ENCODE results near the gene ZNF333.

Gene ZNF333

GRCh38 chr19:14674764-14675163 is 15.1 kb upstream of the ZNF333 start, which contains the start of gene ADGRE3:
TSS of gene ADGRE3 (minus strand) at chr19:14674844. CDS start at chr19:14674770, 74 bp downstream.
- peaks cover 15% of the 10 kb centered on the region for H3K27me3 ChIP-seq (ENCODE audit: insufficient read depth, low read length)
- H3K9me3 ChIP-seq (ENCODE audit: low read length) = peaks cover 2% of the 10 kb centered on the region
- no peaks in the 10 kb centered on the region for H3K4me1 ChIP-seq (ENCODE audit: insufficient read depth, low read length)
- no peak within 1 kb of the TSS for H2AFZ ChIP-seq (ENCODE audit: low read depth, low read length)
- H3K4me3 ChIP-seq (ENCODE audit: low read length) = no peak within 1 kb of the TSS
- H3K36me3 ChIP-seq (ENCODE audit: insufficient read depth, low read length) = no peaks in the 10 kb centered on the region

GRCh38 chr19:14676762-14677161 is 13.1 kb upstream of the ZNF333 start:
- Histone ChIP-seq H3K27me3 (ENCODE audit: insufficient read depth, low read length) (peaks cover 8% of the 10 kb centered on the region), H3K9me3 (ENCODE audit: low read length) (no peaks in the 10 kb centered on the region), H2AFZ (ENCODE audit: low read depth, low read length) (no peak overlapping the region), H3K36me3 (ENCODE audit: insufficient read depth, low read length) (no peaks in the 10 kb centered on the region), H3K4me1 (ENCODE audit: insufficient read depth, low read length) (no peaks in the 10 kb centered on the region), H3K4me3 (ENCODE audit: low read length) (no peak overlapping the region)

GRCh38 chr19:14677464-14677863 is 12.4 kb upstream of the ZNF333 start:
- Histone ChIP-seq H3K9me3 (ENCODE audit: low read length) (no peaks in the 10 kb centered on the region), H3K36me3 (ENCODE audit: insufficient read depth, low read length) (no peaks in the 10 kb centered on the region), H3K27me3 (ENCODE audit: insufficient read depth, low read length) (peaks cover 11% of the 10 kb centered on the region), H3K4me3 (ENCODE audit: low read length) (no peak overlapping the region), H2AFZ (ENCODE audit: low read depth, low read length) (no peak overlapping the region), H3K4me1 (ENCODE audit: insufficient read depth, low read length) (no peaks in the 10 kb centered on the region)

DNA sequence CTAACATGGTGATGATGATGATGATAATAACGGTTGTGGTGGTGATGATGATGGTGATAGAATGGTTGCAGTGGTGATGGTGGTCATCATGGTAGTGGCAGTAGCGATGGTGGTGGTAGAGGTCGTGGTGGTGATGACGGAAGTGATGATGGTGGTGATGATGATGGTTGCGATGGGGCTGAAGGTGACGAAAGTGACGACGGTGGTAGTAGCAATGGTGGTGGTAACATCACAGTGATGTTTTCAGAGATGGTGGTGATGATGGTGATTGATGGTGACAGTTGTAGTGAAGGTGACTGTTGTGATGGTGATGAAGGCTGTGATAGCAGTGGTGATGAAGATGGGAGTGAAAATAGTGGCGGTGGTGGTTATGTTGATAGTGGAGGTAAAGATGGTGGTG is 11.6 kb upstream of the ZNF333 start:
- no peak overlapping the region for H3K4me3 ChIP-seq (ENCODE audit: low read length)
- H3K4me1 ChIP-seq (ENCODE audit: insufficient read depth, low read length) = no peaks in the 10 kb centered on the region
- no peak overlapping the region for H2AFZ ChIP-seq (ENCODE audit: low read depth, low read length)
- no peaks in the 10 kb centered on the region for H3K36me3 ChIP-seq (ENCODE audit: insufficient read depth, low read length)
- no peaks in the 10 kb centered on the region for H3K9me3 ChIP-seq (ENCODE audit: low read length)
- H3K27me3 ChIP-seq (ENCODE audit: insufficient read depth, low read length) = peaks cover 10% of the 10 kb centered on the region

GRCh38 chr19:14682084-14682483 is 7.8 kb upstream of the ZNF333 start:
- Histone ChIP-seq H3K4me3 (ENCODE audit: low read length) (no peak overlapping the region), H3K9me3 (ENCODE audit: low read length) (no peaks in the 10 kb centered on the region), H3K27me3 (ENCODE audit: insufficient read depth, low read length) (peaks cover 10% of the 10 kb centered on the region), H3K4me1 (ENCODE audit: insufficient read depth, low read length) (no peaks in the 10 kb centered on the region), H3K36me3 (ENCODE audit: insufficient read depth, low read length) (no peaks in the 10 kb centered on the region), H2AFZ (ENCODE audit: low read depth, low read length) (no peak overlapping the region)

- Histone ChIP-seq H3K4me3 (ENCODE audit: low read length) (no peak overlapping the region), H2AFZ (ENCODE audit: low read depth, low read length) (no peak overlapping the region), H3K27me3 (ENCODE audit: insufficient read depth, low read length) (peaks cover 10% of the 10 kb centered on the region), H3K36me3 (ENCODE audit: insufficient read depth, low read length) (no peaks in the 10 kb centered on the region), H3K4me1 (ENCODE audit: insufficient read depth, low read length) (no peaks in the 10 kb centered on the region), H3K9me3 (ENCODE audit: low read length) (no peaks in the 10 kb centered on the region)
Observed at GRCh38 chr19:14683439-14683838, 6.4 kb upstream of the ZNF333 start.

- Histone ChIP-seq H2AFZ (ENCODE audit: low read depth, low read length) (no peak overlapping the region), H3K4me1 (ENCODE audit: insufficient read depth, low read length) (peaks cover 6% of the 10 kb centered on the region), H3K9me3 (ENCODE audit: low read length) (no peaks in the 10 kb centered on the region), H3K27me3 (ENCODE audit: insufficient read depth, low read length) (peaks cover 10% of the 10 kb centered on the region), H3K4me3 (ENCODE audit: low read length) (no peak overlapping the region), H3K36me3 (ENCODE audit: insufficient read depth, low read length) (no peaks in the 10 kb centered on the region)
Observed at GRCh38 chr19:14686411-14686810, 3.4 kb upstream of the ZNF333 start.

DNA sequence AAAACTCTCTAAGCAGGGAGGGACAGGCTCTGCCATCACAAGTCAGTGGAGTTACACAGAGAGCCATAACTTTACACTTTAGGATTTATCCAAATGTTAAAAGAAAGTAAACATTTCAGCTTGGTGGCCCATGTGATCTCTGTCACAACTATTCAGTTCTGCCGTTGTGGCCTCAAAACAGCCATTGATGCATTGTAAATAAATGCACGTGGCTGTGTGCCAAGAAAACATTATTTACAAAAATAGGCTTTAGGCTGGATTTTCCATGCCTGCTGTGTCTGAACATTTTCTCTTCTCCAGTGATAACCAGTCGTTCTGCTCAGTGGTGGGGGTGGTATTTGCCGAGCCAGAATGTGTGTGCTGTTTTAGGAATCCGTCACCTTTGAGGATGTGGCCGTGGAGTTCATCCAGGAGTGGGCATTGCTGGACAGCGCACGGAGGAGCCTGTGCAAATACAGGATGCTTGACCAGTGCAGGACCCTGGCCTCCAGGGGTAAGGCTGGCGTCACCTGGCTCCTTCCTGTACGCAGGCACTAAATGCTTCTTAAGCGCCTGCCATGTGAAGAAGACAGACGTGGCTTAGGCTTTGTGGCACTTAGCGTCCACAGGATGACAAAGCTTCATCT is 4.9 kb downstream of the ZNF333 start:
- H3K27me3 ChIP-seq (ENCODE audit: insufficient read depth, low read length) = no peaks in the 10 kb centered on the region
- peaks cover 6% of the 10 kb centered on the region for H3K4me1 ChIP-seq (ENCODE audit: insufficient read depth, low read length)
- H3K9me3 ChIP-seq (ENCODE audit: low read length) = peaks cover 4% of the 10 kb centered on the region
- H2AFZ ChIP-seq (ENCODE audit: low read depth, low read length) = no peak overlapping the region
- peaks cover 55% of the 10 kb centered on the region for H3K36me3 ChIP-seq (ENCODE audit: insufficient read depth, low read length)
- no peak overlapping the region for H3K4me3 ChIP-seq (ENCODE audit: low read length)

- H3K4me1 ChIP-seq (ENCODE audit: insufficient read depth, low read length) = peaks cover 5% of the 10 kb centered on the region
- H3K27me3 ChIP-seq (ENCODE audit: insufficient read depth, low read length) = no peaks in the 10 kb centered on the region
- H3K9me3 ChIP-seq (ENCODE audit: low read length) = peaks cover 6% of the 10 kb centered on the region
- no peak overlapping the region for H2AFZ ChIP-seq (ENCODE audit: low read depth, low read length)
- no peak overlapping the region for H3K4me3 ChIP-seq (ENCODE audit: low read length)
- peaks cover 62% of the 10 kb centered on the region for H3K36me3 ChIP-seq (ENCODE audit: insufficient read depth, low read length)
Observed at GRCh38 chr19:14695471-14695870, 5.6 kb downstream of the ZNF333 start.

DNA sequence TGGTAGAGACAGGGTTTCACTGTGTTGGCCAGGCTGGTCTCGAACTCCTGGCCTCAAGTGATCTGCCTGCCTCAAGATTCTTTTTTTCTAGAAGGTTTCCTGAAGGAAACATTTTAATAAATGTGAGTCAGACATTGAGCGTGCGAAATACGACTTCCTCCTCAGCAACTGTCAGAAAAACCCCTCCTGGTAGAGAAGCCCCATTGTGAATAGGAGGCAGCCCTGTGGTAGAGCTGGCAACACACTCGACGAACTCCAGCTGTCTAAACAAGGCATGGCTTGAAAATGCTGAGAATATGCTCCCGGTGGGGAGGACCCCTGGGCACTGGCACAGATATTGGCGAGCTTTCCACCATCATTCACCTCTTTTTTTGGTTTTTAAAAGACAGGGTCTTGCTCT is 9.8 kb downstream of the ZNF333 start:
- Histone ChIP-seq H3K4me1 (ENCODE audit: insufficient read depth, low read length) (no peaks in the 10 kb centered on the region), H3K36me3 (ENCODE audit: insufficient read depth, low read length) (peaks cover 84% of the 10 kb centered on the region), H3K4me3 (ENCODE audit: low read length) (no peak overlapping the region), H3K9me3 (ENCODE audit: low read length) (peaks cover 30% of the 10 kb centered on the region), H2AFZ (ENCODE audit: low read depth, low read length) (no peak overlapping the region), H3K27me3 (ENCODE audit: insufficient read depth, low read length) (no peaks in the 10 kb centered on the region)

DNA sequence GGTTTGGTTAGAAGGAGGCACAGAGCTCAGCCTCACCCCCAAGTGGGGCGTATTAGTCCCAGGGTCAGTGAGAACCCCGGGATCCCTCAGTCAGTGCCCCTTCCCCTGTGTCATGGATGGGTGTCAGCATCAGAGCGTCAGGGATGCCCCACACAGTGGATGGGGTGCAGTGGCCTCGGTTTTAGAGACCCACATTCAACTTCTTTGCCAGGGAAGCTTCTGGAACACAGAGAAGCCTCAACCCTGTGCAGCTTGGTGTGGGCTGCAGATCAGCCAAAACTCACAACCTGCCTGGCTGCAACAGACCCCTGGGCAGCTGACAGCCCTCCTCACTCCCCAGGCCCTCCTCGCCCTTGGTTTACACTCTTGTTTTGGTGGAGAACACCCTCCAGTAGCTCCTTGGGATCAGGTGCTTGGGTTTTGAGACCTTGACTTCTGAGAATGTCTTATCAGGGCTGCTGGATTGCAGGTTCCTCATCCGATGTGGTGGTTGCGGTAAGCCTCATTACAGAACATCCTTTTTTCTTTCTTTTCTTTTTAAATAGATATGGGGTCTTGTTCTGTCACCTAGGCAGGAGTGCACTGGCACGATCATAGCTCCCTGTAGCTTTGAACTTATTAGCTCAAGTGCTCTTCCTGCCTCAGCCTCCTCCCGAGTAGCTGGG is 11.0 kb downstream of the ZNF333 start:
- peaks cover 83% of the 10 kb centered on the region for H3K36me3 ChIP-seq (ENCODE audit: insufficient read depth, low read length)
- H3K9me3 ChIP-seq (ENCODE audit: low read length) = peaks cover 32% of the 10 kb centered on the region
- no peaks in the 10 kb centered on the region for H3K27me3 ChIP-seq (ENCODE audit: insufficient read depth, low read length)
- no peak overlapping the region for H2AFZ ChIP-seq (ENCODE audit: low read depth, low read length)
- H3K4me1 ChIP-seq (ENCODE audit: insufficient read depth, low read length) = no peaks in the 10 kb centered on the region
- H3K4me3 ChIP-seq (ENCODE audit: low read length) = no peak overlapping the region

GRCh38 chr19:14703833-14704232 is 14.0 kb downstream of the ZNF333 start:
- Histone ChIP-seq H3K9me3 (ENCODE audit: low read length) (peaks cover 39% of the 10 kb centered on the region), H3K27me3 (ENCODE audit: insufficient read depth, low read length) (no peaks in the 10 kb centered on the region), H3K4me3 (ENCODE audit: low read length) (no peak overlapping the region), H3K4me1 (ENCODE audit: insufficient read depth, low read length) (no peaks in the 10 kb centered on the region), H3K36me3 (ENCODE audit: insufficient read depth, low read length) (peaks cover 86% of the 10 kb centered on the region), H2AFZ (ENCODE audit: low read depth, low read length) (no peak overlapping the region)

DNA sequence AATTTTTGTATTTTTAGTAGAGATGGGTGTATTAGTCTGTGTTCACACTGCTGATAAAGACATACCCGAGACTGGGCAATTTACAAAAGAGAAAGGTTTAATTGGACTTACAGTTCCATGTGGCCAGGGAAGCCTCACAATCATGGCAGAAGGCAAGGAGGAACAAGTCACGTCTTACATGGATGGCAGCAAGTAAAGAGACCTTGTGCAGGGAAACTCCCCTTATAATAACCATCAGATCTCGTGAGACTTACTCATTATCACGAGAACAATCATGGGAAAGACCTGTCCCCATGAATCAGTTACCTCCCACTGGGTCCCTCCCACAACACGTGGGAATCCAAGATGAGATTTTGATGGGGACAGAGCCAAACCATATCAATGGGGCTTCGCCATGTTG is 14.6 kb downstream of the ZNF333 start:
- H2AFZ ChIP-seq (ENCODE audit: low read depth, low read length) = no peak overlapping the region
- peaks cover 43% of the 10 kb centered on the region for H3K9me3 ChIP-seq (ENCODE audit: low read length)
- no peaks in the 10 kb centered on the region for H3K4me1 ChIP-seq (ENCODE audit: insufficient read depth, low read length)
- H3K36me3 ChIP-seq (ENCODE audit: insufficient read depth, low read length) = peaks cover 86% of the 10 kb centered on the region
- no peak overlapping the region for H3K4me3 ChIP-seq (ENCODE audit: low read length)
- H3K27me3 ChIP-seq (ENCODE audit: insufficient read depth, low read length) = no peaks in the 10 kb centered on the region

- H3K4me1 ChIP-seq (ENCODE audit: insufficient read depth, low read length) = no peaks in the 10 kb centered on the region
- no peak overlapping the region for H3K4me3 ChIP-seq (ENCODE audit: low read length)
- H2AFZ ChIP-seq (ENCODE audit: low read depth, low read length) = no peak overlapping the region
- peaks cover 87% of the 10 kb centered on the region for H3K36me3 ChIP-seq (ENCODE audit: insufficient read depth, low read length)
- peaks cover 76% of the 10 kb centered on the region for H3K9me3 ChIP-seq (ENCODE audit: low read length)
- no peaks in the 10 kb centered on the region for H3K27me3 ChIP-seq (ENCODE audit: insufficient read depth, low read length)
Observed at GRCh38 chr19:14715841-14716240, 26.0 kb downstream of the ZNF333 start.

All from neuron (in vitro differentiated cells).